ENCODE measurements around the gene ZNF576. TPM values are rescaled to one million over a fixed set of nuclear protein-coding genes. Genes with fewer than 3 reads are reported as not detected.

Gene ZNF576
- total RNA-seq, 1 experiment from 2014 or later = 18.6 TPM

- H3K27me3 ChIP-seq (ENCODE audit: control insufficient read depth, insufficient read depth, low read length) = no peaks in the 10 kb centered on the region
- H3K4me3 ChIP-seq (ENCODE audit: insufficient read depth, low read depth, low read length) = no peak overlapping the region
- no peak for DNase-seq
- no peaks in the 10 kb centered on the region for H3K36me3 ChIP-seq (replicated peaks; ENCODE audit: control insufficient read depth, insufficient read depth, low read length)
Observed at GRCh38 chr19:43605875-43606568, 9.6 kb downstream of the ZNF576 start.

DNA sequence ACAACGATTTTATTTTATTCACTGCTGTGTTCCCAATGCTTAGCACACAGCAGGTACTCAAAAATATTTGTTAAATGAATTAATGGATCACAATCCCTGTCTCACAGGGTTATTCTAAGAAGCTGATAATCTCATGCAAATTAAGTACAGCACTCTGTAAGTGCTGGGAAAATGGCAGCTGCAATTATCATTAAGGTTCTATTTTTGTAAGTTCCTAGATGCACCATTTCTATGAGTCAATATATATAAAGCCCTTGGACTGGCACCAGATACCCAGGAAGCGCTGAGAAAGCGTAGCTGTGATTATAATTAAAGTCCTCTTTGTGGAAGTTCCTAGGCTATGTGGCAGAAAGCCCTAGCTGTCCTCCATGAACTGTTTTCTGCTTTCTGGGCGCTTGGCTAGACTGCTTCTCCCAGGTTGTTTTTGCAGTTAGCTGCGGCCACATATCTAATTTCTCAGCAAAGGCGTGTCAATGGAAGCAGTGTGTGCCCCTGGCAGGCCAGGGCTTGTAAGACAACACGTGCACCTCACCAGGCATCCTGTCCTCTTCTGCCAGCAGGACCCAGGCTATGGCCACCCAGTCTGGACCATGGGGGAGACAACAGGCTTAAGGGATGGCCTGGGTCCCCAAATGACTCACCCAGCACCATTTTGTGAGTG lies 10.3 kb downstream of the ZNF576 start:
- Histone ChIP-seq H3K36me3 (replicated peaks; ENCODE audit: control insufficient read depth, insufficient read depth, low read length) (no peaks in the 10 kb centered on the region), H3K4me3 (ENCODE audit: insufficient read depth, low read depth, low read length) (no peak overlapping the region), H3K27me3 (ENCODE audit: control insufficient read depth, insufficient read depth, low read length) (no peaks in the 10 kb centered on the region)
- DNase-seq = no peak

- DNase-seq = no peak
- Histone ChIP-seq H3K4me3 (ENCODE audit: insufficient read depth, low read depth, low read length) (no peak overlapping the region), H3K27me3 (ENCODE audit: control insufficient read depth, insufficient read depth, low read length) (no peaks in the 10 kb centered on the region), H3K36me3 (replicated peaks; ENCODE audit: control insufficient read depth, insufficient read depth, low read length) (no peaks in the 10 kb centered on the region)
Observed at GRCh38 chr19:43607238-43608205, 11.1 kb downstream of the ZNF576 start.

DNA sequence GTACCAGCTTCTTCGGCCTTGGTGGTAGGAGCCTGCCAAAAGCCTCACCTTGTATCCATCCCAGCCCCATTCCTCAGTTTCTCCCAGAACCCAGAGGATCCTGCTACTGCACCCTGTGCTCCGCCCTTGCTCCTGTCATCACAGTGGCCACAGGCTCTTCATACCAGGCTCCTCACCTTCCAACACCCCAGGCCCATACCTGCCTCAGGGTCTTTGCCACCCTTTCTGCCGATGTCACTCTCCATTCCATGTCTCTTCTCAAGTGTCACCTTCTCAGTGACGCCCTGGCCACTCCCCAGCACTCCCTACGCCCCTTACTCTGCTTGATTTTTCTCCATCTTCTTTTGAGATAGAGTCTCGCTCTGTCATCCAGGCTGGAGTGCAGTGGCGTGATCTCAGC lies 13.5 kb downstream of the ZNF576 start:
- Histone ChIP-seq H3K4me3 (ENCODE audit: insufficient read depth, low read depth, low read length) (no peak overlapping the region), H3K27me3 (ENCODE audit: control insufficient read depth, insufficient read depth, low read length) (no peaks in the 10 kb centered on the region), H3K36me3 (replicated peaks; ENCODE audit: control insufficient read depth, insufficient read depth, low read length) (no peaks in the 10 kb centered on the region; the same call in 1 of the 2 replicates)
- no peak for DNase-seq

GRCh38 chr19:43610493-43610892 lies 14.1 kb downstream of the ZNF576 start:
- Histone ChIP-seq H3K27me3 (ENCODE audit: control insufficient read depth, insufficient read depth, low read length) (no peaks in the 10 kb centered on the region), H3K4me3 (ENCODE audit: insufficient read depth, low read depth, low read length) (no peak overlapping the region), H3K36me3 (replicated peaks; ENCODE audit: control insufficient read depth, insufficient read depth, low read length) (no peaks in the 10 kb centered on the region; the same call in 1 of the 2 replicates)
- DNase-seq = no peak

DNA sequence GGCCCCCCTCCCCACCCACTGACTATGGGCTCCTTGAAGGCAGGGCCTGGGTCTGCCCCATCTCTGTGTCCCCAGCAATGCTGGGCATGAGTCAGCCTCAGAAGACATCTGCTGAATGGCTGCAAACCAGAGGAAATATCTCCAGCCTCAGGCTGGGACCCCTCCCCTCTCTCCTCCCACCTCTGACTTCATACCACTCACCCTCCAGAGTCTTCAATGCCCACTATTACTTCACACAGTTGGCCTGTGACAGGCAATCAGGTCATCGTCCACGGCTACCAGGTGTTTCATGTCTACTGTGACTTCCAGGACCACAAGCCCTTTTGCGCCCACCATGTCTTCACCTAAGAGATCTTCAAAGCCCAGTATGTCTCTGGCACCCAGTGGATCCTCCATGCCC lies 15.4 kb downstream of the ZNF576 start, which contains the start of gene SRRM5:
Gene SRRM5 (plus strand): TSS at position 301 of the 400 bp plus-strand sequence. CDS start 34 bp downstream, at position 335.
- no peak for DNase-seq

GRCh38 chr19:43612374-43612773 lies 16.0 kb downstream of the ZNF576 start:
- no peaks in the 10 kb centered on the region; the same call in 1 of the 2 replicates for H3K36me3 ChIP-seq (replicated peaks; ENCODE audit: control insufficient read depth, insufficient read depth, low read length)
- no peak overlapping the region for H3K4me3 ChIP-seq (ENCODE audit: insufficient read depth, low read depth, low read length)
- no peaks in the 10 kb centered on the region for H3K27me3 ChIP-seq (ENCODE audit: control insufficient read depth, insufficient read depth, low read length)
- DNase-seq = no peak

More for the DNA sequence above, 15.4 kb downstream of the ZNF576 start, which contains the start of gene SRRM5:
- H3K27me3 ChIP-seq (ENCODE audit: control insufficient read depth, insufficient read depth, low read length) = no peaks in the 10 kb centered on the region
- no peak within 1 kb of the TSS for H3K4me3 ChIP-seq (ENCODE audit: insufficient read depth, low read depth, low read length)
- H3K36me3 ChIP-seq (replicated peaks; ENCODE audit: control insufficient read depth, insufficient read depth, low read length) = no peaks in the 10 kb centered on the region; the same call in 1 of the 2 replicates

GRCh38 chr19:43616306-43616705 lies 19.9 kb downstream of the ZNF576 start:
- Histone ChIP-seq H3K36me3 (replicated peaks; ENCODE audit: control insufficient read depth, insufficient read depth, low read length) (no peaks in the 10 kb centered on the region; the same call in 1 of the 2 replicates), H3K27me3 (ENCODE audit: control insufficient read depth, insufficient read depth, low read length) (no peaks in the 10 kb centered on the region), H3K4me3 (ENCODE audit: insufficient read depth, low read depth, low read length) (no peak overlapping the region)
- no peak for DNase-seq

DNA sequence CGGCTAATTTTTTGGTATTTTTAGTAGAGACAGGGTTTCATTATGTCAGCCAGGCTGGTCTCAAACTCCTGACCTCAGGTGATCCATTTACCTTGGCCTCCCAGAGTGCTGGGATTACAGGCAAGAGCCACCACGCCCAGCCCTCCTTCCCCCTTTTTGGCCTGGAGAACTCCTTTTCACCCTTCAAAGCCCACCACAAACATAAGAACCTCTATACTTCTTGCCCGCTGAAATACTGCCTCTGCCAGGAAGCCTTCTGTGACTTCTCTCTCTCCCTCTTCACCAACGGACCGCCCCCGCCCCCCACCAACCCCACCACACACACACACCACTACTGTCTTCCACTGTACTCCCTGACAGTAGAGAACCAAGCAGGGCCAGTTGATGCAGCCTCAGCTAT lies 20.6 kb downstream of the ZNF576 start:
- no peaks in the 10 kb centered on the region for H3K27me3 ChIP-seq (ENCODE audit: control insufficient read depth, insufficient read depth, low read length)
- no peaks in the 10 kb centered on the region; the same call in 1 of the 2 replicates for H3K36me3 ChIP-seq (replicated peaks; ENCODE audit: control insufficient read depth, insufficient read depth, low read length)
- H3K4me3 ChIP-seq (ENCODE audit: insufficient read depth, low read depth, low read length) = no peak overlapping the region
- no peak for DNase-seq

DNA sequence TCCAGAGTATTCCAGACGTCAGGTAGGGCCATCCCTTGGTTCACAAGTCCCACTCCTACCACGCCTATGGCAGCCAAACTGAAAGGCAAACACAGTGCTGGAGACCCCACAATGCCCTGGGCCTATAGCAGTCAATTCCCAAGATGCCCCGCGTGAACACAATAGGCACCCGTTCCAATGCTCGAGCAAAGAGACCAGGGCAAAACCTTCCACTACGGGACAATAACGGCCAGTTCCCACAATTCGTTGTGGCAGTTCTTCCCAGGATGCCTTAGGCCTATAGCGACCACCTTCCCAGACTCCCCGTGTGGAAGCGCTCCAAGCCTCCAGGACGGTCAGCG lies 22.5 kb downstream of the ZNF576 start:
- H3K4me3 ChIP-seq (ENCODE audit: insufficient read depth, low read depth, low read length) = peak overlapping the region; percentile 73
- 0 out of 2 replicates have a peak, but pooled peaks cover 1% of the 10 kb centered on the region for H3K36me3 ChIP-seq (replicated peaks; ENCODE audit: control insufficient read depth, insufficient read depth, low read length)
- H3K27me3 ChIP-seq (ENCODE audit: control insufficient read depth, insufficient read depth, low read length) = no peaks in the 10 kb centered on the region
- no peak for DNase-seq

DNA sequence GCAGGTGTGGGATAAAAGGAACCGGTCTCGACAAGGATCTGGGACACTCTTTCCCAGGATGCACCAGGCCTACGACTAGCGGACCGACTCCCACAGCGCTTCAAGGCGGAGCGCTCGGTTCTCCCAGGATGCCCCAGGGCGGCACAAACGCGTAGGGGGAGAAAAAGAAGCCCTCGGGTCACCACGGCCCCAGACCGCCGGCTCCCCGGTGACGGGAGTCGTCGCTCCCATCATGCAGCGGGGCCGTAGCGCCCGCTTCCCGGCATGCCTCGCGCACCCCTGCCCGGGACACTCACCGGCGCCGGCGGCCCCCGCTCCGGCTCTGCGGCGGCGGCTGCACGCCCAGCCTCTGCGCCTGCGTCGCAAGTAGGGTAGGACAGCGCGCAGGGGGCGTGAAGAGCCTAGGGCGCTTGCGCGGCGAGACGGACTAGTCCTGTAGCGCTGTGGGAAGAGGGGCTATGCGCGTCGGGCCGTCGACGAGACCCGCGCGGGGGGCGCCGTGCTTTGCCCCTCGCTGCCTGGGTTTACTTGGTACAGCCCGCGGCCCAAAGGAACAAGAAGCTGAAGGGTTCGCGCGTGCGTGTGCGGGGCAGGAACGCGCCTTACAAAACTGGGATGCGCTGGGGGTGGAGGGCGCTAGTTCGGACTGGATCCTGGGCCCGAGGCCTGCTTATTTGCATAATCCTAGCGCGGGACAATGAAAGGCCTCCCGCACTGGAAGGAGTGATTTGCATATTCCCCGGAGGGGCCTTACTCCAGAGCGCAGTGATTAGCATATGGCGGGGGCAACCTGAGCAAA lies 23.1 kb downstream of the ZNF576 start, which contains the start of gene ZNF428:
Gene ZNF428 (minus strand): TSS at position 368 of the 799 bp plus-strand sequence. CDS start 5,325 bp downstream, outside the sequence.
- H3K36me3 ChIP-seq (replicated peaks; ENCODE audit: control insufficient read depth, insufficient read depth, low read length) = 0 out of 2 replicates have a peak, but pooled peaks cover 1% of the 10 kb centered on the region
- peak; percentile 96 for DNase-seq
- peak within 1 kb of the TSS; percentile 73 for H3K4me3 ChIP-seq (ENCODE audit: insufficient read depth, low read depth, low read length)
- no peaks in the 10 kb centered on the region for H3K27me3 ChIP-seq (ENCODE audit: control insufficient read depth, insufficient read depth, low read length)

- no peaks in the 10 kb centered on the region for H3K27me3 ChIP-seq (ENCODE audit: control insufficient read depth, insufficient read depth, low read length)
- 0 out of 2 replicates have a peak, but pooled peaks cover 1% of the 10 kb centered on the region for H3K36me3 ChIP-seq (replicated peaks; ENCODE audit: control insufficient read depth, insufficient read depth, low read length)
- DNase-seq = no peak
- H3K4me3 ChIP-seq (ENCODE audit: insufficient read depth, low read depth, low read length) = peak overlapping the region; percentile 73
Observed at GRCh38 chr19:43620061-43621001, 23.9 kb downstream of the ZNF576 start.

DNA sequence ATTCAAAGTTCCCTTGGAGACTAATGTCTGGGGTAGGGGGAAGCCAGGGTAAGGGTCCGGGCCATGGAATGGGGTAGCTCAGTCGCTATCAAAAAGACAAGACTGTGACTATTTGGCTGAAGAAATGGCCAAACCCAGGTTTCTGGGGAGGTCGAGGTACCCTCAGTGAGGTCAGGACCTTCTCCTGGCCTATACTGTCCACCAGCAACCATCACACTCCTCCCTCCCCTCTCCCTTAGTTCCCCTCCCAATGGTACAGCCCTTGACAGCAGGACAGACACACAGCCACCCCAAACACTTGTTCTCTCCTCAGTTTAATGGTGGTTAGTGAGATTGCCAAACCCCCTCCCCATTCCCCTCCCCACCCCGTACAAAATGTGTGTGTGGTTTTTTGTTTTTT lies 25.7 kb downstream of the ZNF576 start:
- no peak for DNase-seq
- Histone ChIP-seq H3K4me3 (ENCODE audit: insufficient read depth, low read depth, low read length) (no peak overlapping the region), H3K27me3 (ENCODE audit: control insufficient read depth, insufficient read depth, low read length) (peaks cover 5% of the 10 kb centered on the region; the same call in 1 of the 2 replicates), H3K36me3 (replicated peaks; ENCODE audit: control insufficient read depth, insufficient read depth, low read length) (0 out of 2 replicates have a peak, but pooled peaks cover 1% of the 10 kb centered on the region)
